NCI-H2029 treated with DMSO at 0.1 percent for 48 hours (cell line): ENCODE data around the gene UPP2.

ENCODE experiments used
- DNase-seq: peaks from one replicate; lab custom pipeline; 2025; lab: John Stamatoyannopoulos, UW

The UPP2 gene

DNA sequence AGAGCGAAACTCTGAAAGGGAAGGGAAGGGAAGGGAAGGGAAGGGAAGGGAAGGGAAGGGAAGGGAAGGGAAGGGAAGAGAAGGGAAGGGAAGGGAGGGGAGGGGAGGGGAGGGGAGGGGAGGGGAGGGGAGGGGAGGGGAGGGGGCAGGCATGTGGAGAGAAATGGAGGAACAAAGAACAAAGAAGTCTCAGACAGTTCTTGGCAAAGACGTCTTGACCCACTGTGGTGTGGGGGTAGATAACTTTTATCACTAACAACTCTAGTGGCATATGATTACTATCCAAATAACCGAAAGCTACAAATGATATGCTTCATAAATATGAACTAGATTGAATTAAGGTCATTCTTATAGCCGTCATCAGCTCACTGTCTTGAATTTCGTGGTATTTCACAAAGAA lies 3.2 kb downstream of the UPP2 start:
- no peak for DNase-seq

DNA sequence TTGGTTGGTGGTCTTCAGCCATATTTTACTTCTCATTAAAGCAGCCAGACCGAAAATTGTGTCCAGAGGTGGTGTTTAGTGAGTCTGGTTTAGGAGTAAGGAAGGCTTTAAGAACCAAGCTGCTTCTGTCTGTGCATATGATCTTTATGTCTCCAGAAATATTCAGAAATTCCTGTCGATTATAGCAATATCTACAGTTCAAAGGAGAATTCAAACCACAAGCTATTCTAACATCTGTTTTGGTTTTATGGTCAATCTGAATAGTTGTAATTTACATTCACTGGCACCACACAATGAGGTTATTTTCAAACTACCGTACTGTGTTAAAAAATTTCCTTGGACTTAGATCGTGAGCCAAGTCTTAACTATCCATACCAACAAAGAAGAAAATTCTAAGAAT lies 11.3 kb downstream of the UPP2 start:
- DNase-seq, result no peak

DNA sequence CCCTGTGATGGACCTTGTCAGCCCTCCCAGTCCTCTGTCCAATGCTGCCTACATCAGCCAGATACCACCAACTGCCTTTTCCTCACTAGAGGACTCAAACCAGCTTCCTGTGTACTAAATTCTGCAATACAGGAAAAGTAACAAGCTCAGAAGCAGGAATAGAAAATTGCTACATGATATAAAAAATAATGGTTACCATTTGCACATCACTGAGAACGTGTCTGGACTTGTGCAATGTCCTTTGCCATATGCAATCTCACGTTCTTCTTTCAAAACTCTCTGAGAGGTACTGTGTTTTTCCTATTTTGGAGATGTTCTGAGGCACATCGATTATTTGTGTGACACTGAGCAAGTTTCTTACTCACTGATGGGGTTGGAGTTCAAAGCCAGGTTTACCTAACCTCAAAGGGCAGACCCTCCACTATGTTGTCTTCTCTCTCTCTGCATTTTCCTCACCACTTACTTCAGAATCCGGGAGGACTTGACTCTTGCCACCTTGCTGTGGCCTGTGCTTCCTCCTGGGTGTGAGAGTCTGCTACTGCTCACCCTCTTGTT lies 12.1 kb downstream of the UPP2 start:
- no peak for DNase-seq

DNA sequence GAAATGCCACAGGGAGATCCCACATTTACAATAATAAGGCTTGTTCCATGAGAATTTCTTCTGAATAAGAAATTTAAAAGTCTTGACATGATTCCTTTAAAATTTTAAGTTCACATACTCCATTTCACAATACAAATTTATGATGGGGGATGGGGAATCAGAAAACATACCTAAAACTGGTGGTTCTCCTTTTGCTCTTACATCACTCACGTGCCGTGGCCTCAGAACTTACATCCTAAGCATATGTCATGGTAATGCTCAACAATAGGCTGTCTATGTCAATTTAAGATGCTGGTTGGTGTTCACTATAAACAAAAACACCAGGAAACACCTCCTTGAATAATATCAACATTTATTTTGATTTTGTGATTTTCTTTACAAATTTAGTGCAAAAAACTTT lies 12.8 kb downstream of the UPP2 start:
- no peak for DNase-seq

DNA sequence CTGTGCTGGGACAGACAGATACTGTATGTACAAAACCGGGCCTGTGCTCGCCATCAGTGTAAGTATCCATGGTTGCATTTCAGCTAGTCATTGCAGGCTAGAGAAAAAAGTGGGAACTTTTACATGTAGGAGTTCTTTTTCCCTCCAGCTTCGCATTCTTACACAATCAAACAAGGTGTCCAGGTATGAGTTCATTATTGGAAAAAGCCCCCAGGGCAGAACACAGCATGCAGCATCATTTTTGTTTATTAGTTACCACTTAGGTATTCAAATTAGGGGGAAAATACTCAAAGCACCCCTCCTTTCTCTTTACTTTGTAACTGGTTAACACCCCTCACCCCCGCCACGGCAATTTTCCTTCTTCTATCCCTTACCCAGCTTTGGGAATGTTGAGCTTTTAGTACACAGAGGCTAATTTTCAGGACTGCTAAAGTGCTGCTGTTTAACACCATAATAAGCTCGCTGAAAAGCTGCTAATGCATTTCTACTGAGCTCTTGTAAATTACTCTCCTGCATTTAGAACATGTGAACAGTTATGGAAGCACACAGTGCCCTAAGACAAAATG lies 13.6 kb downstream of the UPP2 start:
- no peak for DNase-seq

DNA sequence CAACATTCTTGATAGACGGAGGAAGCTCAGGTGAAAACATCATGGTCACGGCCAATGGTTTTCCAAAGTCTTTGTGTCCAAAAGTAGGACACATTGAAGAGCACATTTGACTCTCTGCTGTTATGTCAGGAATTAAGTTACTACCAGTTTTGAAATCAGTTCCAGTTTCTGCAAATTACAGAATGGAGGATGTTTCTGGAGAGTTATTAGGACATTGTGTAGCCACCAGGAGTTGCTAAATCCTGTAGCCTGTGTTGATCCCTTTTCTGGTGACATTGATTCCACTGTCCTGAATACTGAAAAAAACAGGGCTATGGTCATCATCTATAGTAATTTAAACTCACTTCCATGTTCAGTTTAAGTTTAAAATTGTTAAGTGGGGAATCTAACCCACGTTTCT lies 15.3 kb downstream of the UPP2 start:
- DNase-seq, result no peak

DNA sequence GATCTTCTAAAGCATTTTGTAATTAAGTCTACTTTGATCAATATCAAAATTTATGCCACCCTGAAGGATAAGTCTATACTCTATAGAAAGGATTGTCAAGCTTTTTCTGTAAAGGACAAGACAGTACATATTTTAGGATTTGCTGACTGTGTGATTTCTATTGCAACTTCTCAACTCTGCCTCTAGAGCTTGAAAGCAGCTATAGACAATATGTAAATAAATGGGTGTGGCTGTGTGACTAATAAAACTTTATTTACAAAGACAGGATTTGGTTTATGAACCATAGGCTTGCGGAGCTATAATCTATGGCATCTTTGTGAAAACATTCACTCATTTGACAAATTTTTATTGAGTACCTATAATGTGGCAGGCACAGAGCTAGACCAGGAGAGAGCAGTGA lies 18.4 kb downstream of the UPP2 start:
- DNase-seq, result no peak

DNA sequence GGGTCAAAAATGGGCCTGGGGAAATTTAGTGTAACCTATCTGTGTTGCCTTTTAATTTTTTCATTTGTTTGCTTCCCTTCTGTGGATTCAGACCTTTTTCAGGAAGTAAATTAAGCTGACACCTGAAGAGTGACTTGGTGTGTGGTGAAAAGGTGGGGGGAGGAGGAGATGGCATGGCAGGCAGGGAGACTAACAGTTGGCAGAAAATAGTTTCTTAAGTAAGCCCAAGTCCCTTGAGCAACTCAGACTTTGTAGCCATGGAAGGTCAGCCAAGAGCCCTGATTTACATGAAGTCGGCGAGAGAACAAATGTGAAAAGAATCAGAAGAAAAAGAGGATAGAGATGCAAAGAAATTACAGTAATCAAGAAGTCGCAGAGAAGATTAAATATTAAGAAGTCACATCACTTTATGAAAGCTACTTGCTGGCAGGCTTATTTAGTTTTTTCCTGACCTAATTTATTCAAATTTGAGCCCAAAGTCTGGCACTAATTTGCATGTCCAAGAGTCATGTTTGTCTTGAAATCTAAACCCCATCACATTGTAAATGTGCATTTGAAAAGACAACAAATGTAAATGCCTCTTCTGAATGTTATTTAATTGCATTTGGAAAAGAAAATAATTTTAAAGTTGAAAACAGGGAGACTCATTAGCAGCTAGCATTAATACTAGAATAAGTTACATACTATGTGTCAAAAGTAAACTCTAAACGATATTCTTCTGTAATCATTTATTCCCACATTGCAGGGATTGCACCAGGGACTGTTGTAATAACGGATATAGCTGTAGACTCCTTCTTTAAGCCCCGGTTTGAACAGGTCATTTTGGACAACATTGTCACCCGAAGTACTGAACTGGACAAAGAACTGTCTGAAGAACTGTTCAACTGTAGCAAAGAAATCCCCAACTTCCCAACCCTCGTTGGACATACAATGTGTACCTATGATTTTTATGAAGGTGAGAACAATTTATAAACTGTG lies 19.3 kb downstream of the UPP2 start:
- no peak for DNase-seq

DNA sequence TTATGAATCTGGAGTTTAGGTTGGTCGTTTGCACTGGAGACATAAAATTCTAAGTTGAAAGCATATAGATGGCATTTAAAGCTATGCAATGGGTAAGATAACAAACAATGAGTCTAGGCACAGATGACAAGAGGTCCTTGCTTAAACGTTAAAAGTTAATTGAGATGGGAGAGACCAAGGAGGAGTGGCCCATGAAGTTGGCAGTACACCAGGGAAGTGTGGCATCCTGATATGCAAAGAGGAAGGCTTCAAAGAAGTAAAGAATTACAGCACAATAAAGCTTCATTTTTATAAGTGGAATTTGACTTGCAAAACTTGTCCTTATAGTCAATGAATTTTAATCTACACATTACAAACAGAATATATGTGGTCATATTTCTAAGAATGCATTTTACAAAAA lies 23.2 kb downstream of the UPP2 start:
- no peak for DNase-seq

DNA sequence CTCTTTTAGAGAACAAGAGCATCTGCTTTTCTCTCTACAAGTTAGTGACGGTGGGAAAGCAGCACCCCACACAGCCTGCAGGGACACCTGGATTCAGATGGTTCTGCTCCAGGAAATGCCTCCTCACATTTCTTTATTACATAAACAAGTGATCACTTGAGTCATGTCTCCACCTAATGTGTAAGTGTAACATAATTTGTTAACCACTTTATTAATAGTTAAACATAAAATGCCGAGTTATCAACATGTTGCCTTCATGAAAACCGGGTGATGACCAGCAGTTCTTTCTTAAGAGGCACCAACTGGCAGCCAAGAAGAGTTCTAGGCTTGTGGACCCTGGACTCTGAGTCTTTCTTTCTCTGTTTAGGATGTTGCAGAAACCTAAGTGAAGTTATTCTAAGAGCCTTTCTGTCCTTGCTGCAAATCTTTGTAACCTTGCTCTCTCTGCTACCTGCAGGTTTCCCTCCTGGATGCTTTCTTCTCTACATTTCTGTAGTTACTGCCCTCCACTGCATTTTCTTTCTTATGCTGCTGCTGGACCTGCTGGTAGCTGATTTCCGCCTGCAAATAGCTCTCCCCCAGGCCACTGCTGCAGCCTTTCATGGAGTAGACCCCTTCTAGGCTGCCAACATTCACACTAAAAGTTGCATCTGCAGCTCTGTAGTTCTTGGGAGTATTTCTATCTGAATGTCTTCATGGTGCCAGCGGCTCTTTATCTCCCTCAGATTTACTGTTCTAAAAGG lies 24.3 kb downstream of the UPP2 start:
- no peak for DNase-seq

DNA sequence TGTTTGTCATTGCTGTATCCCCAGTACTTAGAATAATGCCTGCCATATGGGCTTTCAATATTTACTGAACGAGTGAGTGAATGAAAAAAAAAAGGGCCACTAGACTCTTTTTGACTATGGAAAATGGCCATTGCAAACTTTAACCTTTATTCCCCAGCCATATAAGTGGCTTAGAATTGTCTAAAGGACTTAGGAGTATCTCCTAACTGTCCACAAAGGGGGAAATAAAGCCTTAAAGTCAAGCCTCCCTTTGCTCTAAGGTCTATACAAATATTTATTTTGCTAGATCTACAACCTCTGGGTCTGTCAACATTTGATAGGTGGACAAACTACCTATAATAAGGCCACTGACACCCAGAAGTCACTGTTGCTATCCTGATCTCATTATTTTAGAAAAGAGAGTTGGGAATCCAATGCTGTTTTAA lies 25.7 kb downstream of the UPP2 start:
- no peak for DNase-seq

DNA sequence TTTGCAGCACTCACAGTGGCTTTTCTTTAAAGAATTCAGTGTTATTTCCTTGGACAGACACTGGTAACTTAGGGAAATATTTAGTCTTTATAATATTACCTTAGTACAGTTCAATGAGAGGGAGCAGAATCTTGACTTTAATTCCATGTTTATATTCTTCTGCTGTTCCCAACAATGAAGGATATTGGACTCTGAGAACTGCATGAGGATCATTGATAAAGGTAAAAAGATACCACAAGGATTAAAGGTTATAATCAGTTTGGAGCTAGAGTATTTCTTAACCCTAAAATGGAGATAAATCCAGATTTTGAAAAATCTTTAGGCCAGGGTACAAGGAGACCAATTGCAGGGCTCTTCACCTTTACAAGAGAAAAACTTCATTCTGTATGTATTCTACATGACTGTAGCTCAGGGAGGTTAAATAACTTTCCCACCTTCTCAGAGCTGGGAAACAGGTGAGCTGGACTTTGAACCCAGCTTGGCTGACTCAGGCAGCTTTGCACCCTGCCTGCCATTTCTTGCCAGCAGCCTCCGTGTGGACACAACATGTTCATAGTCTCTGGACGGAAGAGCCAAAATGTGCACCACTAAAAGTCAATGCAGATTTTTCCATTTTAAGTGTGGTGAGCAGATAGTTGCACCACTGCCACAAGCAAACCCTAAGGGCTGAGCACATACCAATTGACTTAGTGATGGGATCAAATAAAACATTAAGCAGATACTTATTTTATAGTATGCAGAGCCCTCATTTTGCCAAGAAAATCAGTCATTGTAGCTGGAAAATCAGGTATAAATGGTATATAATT lies 26.7 kb downstream of the UPP2 start:
- no peak for DNase-seq

DNA sequence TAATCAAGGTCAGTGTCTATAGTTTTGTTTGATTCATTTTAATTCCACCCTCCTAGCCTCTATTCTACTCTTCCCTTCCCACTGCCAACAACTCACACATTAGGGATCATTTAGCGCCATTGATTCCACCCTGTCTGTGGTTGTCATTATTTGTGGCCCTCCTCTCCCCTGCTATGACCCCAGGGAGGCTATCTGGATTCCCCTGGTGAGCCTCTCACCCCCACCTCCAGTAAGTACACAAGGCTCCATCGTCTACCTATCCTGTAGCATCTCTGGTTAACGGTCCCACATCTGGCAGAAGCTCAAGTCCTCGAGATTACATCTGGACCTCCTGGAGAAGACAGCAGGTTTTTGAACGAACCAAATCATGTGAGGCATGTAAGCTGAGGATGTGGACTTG lies 27.4 kb downstream of the UPP2 start:
- no peak for DNase-seq

DNA sequence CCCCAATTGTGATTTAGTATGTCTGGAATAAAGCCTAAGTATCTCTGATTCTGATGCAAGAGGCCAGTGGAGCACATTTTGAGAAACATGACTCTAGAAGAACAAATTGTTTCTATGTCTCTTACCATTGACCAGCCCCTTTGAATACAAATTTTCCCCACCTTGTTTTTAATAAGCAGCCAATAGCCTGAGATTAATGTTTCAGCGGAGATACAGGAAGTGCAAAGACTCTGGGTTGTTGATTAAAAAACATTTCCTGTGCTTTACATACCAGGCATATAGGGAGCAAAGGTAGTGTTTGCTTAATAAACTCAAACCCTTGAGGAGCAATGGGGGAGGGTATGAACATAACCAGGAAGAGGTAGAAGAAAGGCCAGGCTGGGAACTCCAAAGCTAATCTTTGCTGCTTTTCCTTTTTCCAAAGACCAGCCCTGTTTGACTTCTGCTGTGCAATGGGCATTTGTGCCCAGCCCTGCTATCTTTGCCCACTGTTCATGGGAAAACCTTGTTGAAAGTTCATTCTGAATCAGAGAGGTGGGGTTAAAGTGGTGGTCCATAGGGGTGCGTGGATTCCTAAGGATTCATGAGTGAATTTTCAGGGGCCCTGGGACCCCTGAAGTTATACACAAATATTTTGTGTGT lies 29.3 kb downstream of the UPP2 start:
- DNase-seq, result no peak

DNA sequence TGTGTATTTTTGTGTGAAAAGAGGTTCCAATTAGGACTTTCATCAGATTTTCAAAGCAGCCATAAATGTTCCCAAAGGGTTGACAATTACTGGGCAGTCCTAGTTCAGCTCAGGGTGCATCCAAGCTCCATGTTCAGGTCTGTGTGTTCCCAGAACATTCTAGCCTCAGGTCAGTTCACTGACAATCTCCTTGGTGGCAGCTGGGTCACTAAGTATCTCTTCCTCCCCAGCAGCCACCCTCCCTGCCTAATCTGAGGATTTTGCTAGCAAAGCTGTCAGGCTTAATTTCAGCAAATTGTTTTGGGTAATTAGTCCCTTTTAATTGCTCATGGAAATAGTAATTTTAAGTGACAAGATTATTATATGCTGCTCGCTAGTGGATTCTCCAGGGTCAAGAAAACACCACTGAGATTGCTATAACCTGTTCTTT lies 29.8 kb downstream of the UPP2 start:
- no peak for DNase-seq

DNA sequence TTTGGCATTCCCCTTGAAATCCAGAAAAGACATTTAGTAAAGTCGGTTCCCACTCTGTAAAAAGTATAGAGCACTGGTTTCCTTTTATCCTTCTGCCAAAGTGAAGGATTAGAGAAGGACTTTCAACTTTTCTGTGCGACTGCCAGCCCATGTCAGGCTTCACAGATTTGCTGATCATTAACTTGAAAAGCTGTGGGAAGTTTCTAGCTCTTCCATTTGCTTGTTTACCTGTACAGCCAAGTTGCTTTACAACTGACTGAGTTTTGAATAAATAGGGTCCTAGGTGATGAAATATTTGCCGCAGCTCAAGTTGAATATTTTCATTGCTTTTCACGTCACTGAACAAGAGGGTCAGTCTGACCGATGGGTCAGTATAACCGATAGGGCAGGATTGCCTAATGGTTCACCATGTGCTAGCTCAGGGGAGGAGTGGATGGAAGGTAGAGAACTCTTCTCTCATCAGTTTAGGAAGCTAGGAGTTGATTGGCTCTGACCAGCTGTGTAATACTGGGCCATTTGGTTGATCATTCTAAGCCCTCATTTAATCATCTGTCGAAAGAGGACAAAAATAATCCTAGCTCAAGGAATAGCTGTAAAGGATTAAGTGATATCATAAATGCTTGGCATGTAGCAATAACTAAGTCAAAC lies 30.4 kb downstream of the UPP2 start:
- DNase-seq, result no peak

DNA sequence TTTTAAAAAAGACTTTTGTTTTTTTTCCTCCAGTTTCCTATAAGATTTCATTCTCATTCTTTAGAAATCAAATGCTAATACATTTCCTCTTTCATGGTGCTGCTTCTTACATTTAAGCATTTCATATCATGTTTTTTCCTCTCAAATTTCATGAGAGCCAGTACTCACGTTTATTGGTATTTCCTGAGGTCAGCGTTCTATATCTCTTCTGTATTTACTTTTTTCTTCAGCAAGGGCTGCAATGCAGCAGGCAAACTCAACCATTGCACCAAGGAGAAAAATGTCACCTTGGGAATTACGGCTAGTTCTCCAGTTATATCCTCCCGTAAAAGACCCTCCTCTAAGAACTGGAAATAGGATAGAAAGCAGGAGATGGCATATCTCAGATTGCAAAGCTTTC lies 32.4 kb downstream of the UPP2 start:
- no peak for DNase-seq

DNA sequence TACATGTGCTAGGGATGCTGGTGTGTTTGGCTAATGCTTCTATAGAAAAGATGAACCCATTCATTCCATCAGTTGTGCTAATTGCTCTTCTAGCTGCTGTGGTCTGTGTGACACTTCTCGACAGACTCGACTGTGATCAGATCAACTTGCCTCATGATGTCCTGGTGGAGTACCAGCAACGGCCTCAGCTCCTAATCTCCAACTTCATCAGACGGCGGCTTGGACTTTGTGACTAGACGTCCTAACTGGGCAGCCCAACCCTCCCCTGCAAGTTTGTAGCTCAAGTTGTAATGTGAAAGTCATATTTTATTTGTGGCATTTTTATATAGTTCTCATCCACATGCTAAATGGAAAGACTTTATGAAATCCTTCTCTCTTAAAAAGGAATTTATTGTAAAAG lies 33.0 kb downstream of the UPP2 start:
- no peak for DNase-seq

DNA sequence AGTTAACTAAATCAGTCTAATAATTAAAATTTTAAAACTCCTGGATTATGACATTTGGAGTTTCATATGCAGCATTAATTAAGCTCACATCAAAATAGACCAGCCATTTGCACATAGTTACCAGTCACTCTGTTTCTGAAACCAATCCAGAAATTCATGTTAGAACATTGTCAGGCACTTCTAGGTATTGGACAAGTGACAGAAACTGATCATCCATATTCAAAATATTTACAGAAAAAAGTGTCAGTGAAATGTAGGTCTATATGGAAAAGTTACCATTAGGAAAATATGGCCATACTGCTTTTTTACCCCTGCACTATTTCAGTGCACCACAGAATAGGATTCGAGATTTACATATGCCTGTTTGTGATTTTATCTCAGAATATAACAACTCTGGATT lies 33.4 kb downstream of the UPP2 start:
- no peak for DNase-seq

DNA sequence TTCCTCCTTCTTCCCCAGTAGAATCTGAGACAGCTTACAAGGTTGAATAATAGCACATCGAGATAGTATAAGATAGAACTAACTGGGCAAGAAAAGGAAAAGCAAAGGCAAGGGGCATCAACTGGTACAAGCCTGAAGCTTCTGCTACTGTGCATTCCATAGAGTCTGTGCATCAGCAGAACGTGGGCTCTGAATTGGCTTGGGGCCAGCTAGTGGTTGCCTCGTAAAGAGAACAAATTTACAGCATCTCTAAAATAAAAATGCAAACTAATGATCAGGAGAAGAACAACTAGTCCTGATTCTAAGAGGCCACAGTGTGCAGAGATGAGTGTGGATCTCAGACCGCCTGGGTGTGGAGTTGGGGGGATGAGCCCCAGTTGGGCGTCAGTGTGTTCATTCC lies 36.6 kb downstream of the UPP2 start:
- no peak for DNase-seq

DNA sequence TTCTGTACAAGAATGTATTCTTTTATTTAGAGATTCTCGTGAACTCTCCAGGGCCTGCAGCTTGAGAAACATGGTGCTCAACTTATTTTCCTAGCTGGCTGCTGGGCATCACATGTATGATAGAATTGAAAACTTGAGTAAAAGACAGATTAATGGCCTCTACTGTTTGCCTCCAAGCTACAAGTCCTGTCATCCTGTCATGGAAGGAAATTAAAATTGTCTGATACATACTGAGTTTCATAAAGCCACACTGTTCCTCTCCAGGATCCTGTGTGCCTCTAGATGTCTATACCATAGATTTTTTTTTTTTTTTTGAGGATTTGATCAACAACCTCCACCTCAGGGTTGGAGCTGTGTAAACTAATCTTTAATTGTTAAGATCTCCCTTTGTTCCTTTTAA lies 38.5 kb downstream of the UPP2 start:
- no peak for DNase-seq
